GM10248 (cell line): ENCODE measurements around the gene DGCR6.
"Not testable (repeated sequence)": the region's sequence is repeated elsewhere in the genome, so short reads cannot be mapped to it uniquely, and the experiment has no call there.

Experiments
- CTCF ChIA-PET: fragments of 300-600 bp; sonication (Branson Sonifier 250); formaldehyde crosslinking; extraction: SDS; loops from one replicate; lab custom pipeline; 2021; ENCODE audit warnings: antibody characterized with exemption; lab: Yijun Ruan, JAX
- POLR2A ChIA-PET: fragments of 350-650 bp; sonication (Branson Sonifier 250); formaldehyde crosslinking; extraction: SDS; loops from one replicate; lab custom pipeline; 2020; ENCODE audit warnings: antibody characterized with exemption; lab: Yijun Ruan, JAX
- DNase-seq: peaks from one replicate; pipeline ENCODE4 v3.0.0; 2012; ENCODE audit errors: extremely low spot score
- CTCF ChIP-seq: IDR thresholded peaks from 2 replicates; pipeline ENCODE4 v1.5.1; 2012; ENCODE audit warnings: mild to moderate bottlenecking, low read depth; ENCODE audit errors: extremely low read depth, missing control alignments, control extremely low read depth

DGCR6 gene

GRCh38 chr22:18927573-18927972 lies 21.5 kb downstream of the DGCR6 start:
- no peak for TF ChIP-seq CTCF
- no peak for DNase-seq
- ChIA-PET CTCF (interaction anchor here (1.4 kb wide), 1 partner anchor 19 kb away, joined by 3 read pairs; no protein-coding TSS in a partner anchor), POLR2A (no interaction called here)

- POLR2A ChIA-PET, result no interaction called here
- CTCF ChIA-PET, result no interaction called here
- TF ChIP-seq CTCF, result no peak
- DNase-seq, result no peak
Observed at GRCh38 chr22:18929459-18929858, 23.3 kb downstream of the DGCR6 start.

- no peak for DNase-seq
- POLR2A ChIA-PET, result no interaction called here
- TF ChIP-seq CTCF, result no peak
- CTCF ChIA-PET, result interaction anchor here (1.0 kb wide), 1 partner anchor 23 kb away, joined by 3 read pairs; no protein-coding TSS in a partner anchor
Observed at GRCh38 chr22:18931905-18932652, 26.0 kb downstream of the DGCR6 start.

- TF ChIP-seq CTCF, result no peak
- CTCF ChIA-PET, result interaction anchor here (1.5 kb wide), 1 partner anchor 25 kb away, joined by 3 read pairs; no protein-coding TSS in a partner anchor
- no peak for DNase-seq
- POLR2A ChIA-PET, result no interaction called here
Observed at GRCh38 chr22:18933914-18934313, 27.8 kb downstream of the DGCR6 start.

- DNase-seq, POLR2A ChIA-PET, CTCF ChIA-PET: not testable (repeated sequence)
Observed at GRCh38 chr22:18934688-18935087, 28.6 kb downstream of the DGCR6 start.

- no peak for TF ChIP-seq CTCF
- CTCF ChIA-PET, result no interaction called here
- no peak for DNase-seq
- POLR2A ChIA-PET, result no interaction called here
Observed at GRCh38 chr22:18935889-18936529, 29.9 kb downstream of the DGCR6 start, which contains the start of gene PRODH. TSS of gene PRODH (minus strand) at chr22:18936293. CDS start at chr22:18936287, 6 bp downstream.

GRCh38 chr22:18938691-18939090 lies 32.6 kb downstream of the DGCR6 start:
- POLR2A ChIA-PET, CTCF ChIA-PET, DNase-seq: not testable (repeated sequence)

GRCh38 chr22:18947105-18947504 lies 41.0 kb downstream of the DGCR6 start:
- DNase-seq, CTCF ChIA-PET, POLR2A ChIA-PET: not testable (repeated sequence)
